Panc1 (cell line): ENCODE results near the gene ZBED4. TPM values are rescaled to one million over a fixed set of nuclear protein-coding genes. Genes with fewer than 3 reads are reported as not detected.

ENCODE experiments used
- ATAC-seq: fragments of 200-7000 bp; cut with Tn5 transposase; 2 replicates; pipeline ENCODE4 v1.9.1; 2020; ENCODE audit warnings: mild to moderate bottlenecking, moderate library complexity
- BruUV-seq: library from RNA; stranded (reverse); fragments of 400-500 nt; replicated peaks from 2 replicates; lab custom pipeline; 2021; lab: Mats Ljungman, UMichigan
- CTCF ChIA-PET: fragments of 300-600 bp; sonication (Branson Sonifier 250); formaldehyde crosslinking; loops from one replicate; lab custom pipeline; 2022; ENCODE audit warnings: antibody characterized with exemption; lab: Charles Lee
- POLR2A ChIA-PET: fragments of 300-600 bp; sonication (Branson Sonifier 250); formaldehyde crosslinking; loops from one replicate; lab custom pipeline; 2022; ENCODE audit warnings: antibody characterized with exemption; lab: Charles Lee
- DNase-seq: peaks from one replicate; pipeline ENCODE4 v3.0.0-alpha.2; 2010; ENCODE audit warnings: low read depth, low spot score
- H3K27ac ChIP-seq: 2 replicates; pipeline ENCODE4 v1.5.1; 2011; ENCODE audit warnings: mild to moderate bottlenecking, low read length, inconsistent platforms
- H3K27me3 ChIP-seq: fragments of 200-500 bp; sonication (Bioruptor generic); 2 replicates; pipeline ENCODE4 v1.6.0; 2014; ENCODE audit warnings: low read length, inconsistent platforms; ENCODE audit not compliant: control insufficient read depth, insufficient read depth
- H3K36me3 ChIP-seq: fragments of 200-500 bp; sonication (Bioruptor generic); 2 replicates; pipeline ENCODE4 v1.5.1; 2014; ENCODE audit warnings: inconsistent platforms, mild to moderate bottlenecking, low read length, moderate library complexity; ENCODE audit not compliant: control insufficient read depth, insufficient read depth
- H3K4me1 ChIP-seq: 2 replicates; pipeline ENCODE4 v1.5.1; 2011; ENCODE audit warnings: inconsistent platforms, mild to moderate bottlenecking, low read length, moderate library complexity; ENCODE audit not compliant: control insufficient read depth, insufficient read depth
- H3K4me3 ChIP-seq, 2 experiments: 2 replicates each; pipeline ENCODE4 v1.5.1; 2011 to 2012; ENCODE audit warnings: low read depth in 2 of 2, low read length in 2 of 2, mild to moderate bottlenecking in 2 of 2, inconsistent platforms in 1 of 2, moderate library complexity in 1 of 2
- H3K9me3 ChIP-seq: fragments of 200-500 bp; sonication (Bioruptor generic); 2 replicates; pipeline ENCODE4 v1.5.1; 2014; ENCODE audit warnings: low read depth, mild to moderate bottlenecking, inconsistent platforms, low read length, moderate library complexity; ENCODE audit not compliant: control insufficient read depth, insufficient read depth
- CTCF ChIP-seq: fragments of 450-650 bp; IDR thresholded peaks from 2 replicates; pipeline ENCODE4 v1.5.1; 2017; ENCODE audit warnings: mild to moderate bottlenecking
- POLR2AphosphoS5 ChIP-seq: IDR thresholded peaks from 2 replicates; pipeline ENCODE4 v1.6.1; 2012; ENCODE audit warnings: mild to moderate bottlenecking, low read depth, low read length, moderate library complexity
- REST ChIP-seq, 2 experiments: IDR thresholded peaks; 2 replicates each; pipeline ENCODE4 v1.6.1; 2011 to 2012; ENCODE audit warnings: low read depth in 2 of 2, control low read depth in 1 of 2, low read length in 1 of 2, mild to moderate bottlenecking in 1 of 2, moderate library complexity in 1 of 2; ENCODE audit not compliant: insufficient read depth in 1 of 2
- SIN3A ChIP-seq: IDR thresholded peaks from 2 replicates; pipeline ENCODE4 v1.6.1; 2012; ENCODE audit warnings: low read depth, mild to moderate bottlenecking, low read length, moderate library complexity, borderline replicate concordance; ENCODE audit not compliant: insufficient read depth
- TCF7L2 ChIP-seq: IDR thresholded peaks from 2 replicates; pipeline ENCODE4 v1.6.1; 2011; ENCODE audit warnings: mild to moderate bottlenecking, low read depth, low read length, inconsistent platforms
- in situ Hi-C: cut with HindIII; loops from 2 replicates; pipeline ENCODE4 v1.10.0; 2016; ENCODE audit warnings: low sequenced_read_pairs, low pct_unique_long_range_greater_than_20kb
- intact Hi-C: fragments of 100-400 bp; cut with micrococcal nuclease; formaldehyde crosslinking; loops from one replicate; pipeline ENCODE4 v1.10.0; 2022; ENCODE audit not compliant: unreplicated experiment
- total RNA-seq: library from RNA; stranded (reverse); gene quantifications from one replicate; pipeline ENCODE4 v1.2.1, GENCODE V29; 2021; ENCODE audit not compliant: unreplicated experiment

The ZBED4 gene
- total RNA-seq, 1 experiment from 2014 or later, result 17.3 TPM

GRCh38 chr22:49810363-49811019 lies 43.2 kb upstream of the ZBED4 start:
- Histone ChIP-seq H3K4me1 (peaks cover 3% of the 10 kb centered on the region), H3K27me3 (no peaks in the 10 kb centered on the region), H3K4me3 (no peak overlapping the region), H3K36me3 (no peaks in the 10 kb centered on the region), H3K27ac (no peak overlapping the region), H3K9me3 (no peaks in the 10 kb centered on the region)
- POLR2A ChIA-PET, result interaction anchor here (0.5 kb wide), 1 partner anchor 15 kb away, joined by 3 read pairs; no protein-coding TSS in a partner anchor
- intact Hi-C loops, result no loop called here
- TF ChIP-seq TCF7L2 (no peak), REST (IDR thresholded peaks at IDR 0.05; ENCODE audit: insufficient read depth in 1 of 2, low read depth in 2 of 2, low read length in 1 of 2) (no peak), SIN3A (no peak), POLR2AphosphoS5 (no peak), CTCF (no peak)
- in situ Hi-C loops, result no loop called here
- no TSS peak for BruUV-seq
- no peak for ATAC-seq
- CTCF ChIA-PET, result no interaction called here
- no peak for DNase-seq

- no peak for DNase-seq
- no peaks in the 10 kb centered on the region for H3K27me3 ChIP-seq
- intact Hi-C loops, result no loop called here
- CTCF ChIA-PET, result no interaction called here
- in situ Hi-C loops, result no loop called here
- POLR2A ChIA-PET, result interaction anchor here (0.5 kb wide), 1 partner anchor 15 kb away, joined by 3 read pairs; no protein-coding TSS in a partner anchor
- no peak for ATAC-seq
- TF ChIP-seq POLR2AphosphoS5 (no peak), REST (IDR thresholded peaks at IDR 0.05; ENCODE audit: insufficient read depth in 1 of 2, low read depth in 2 of 2, low read length in 1 of 2) (no peak), CTCF (no peak), SIN3A (no peak), TCF7L2 (no peak)
- BruUV-seq, result no TSS peak
- H3K27ac ChIP-seq, result no peak overlapping the region
- H3K9me3 ChIP-seq, result no peaks in the 10 kb centered on the region
- no peak overlapping the region for H3K4me3 ChIP-seq
- H3K4me1 ChIP-seq, result peaks cover 3% of the 10 kb centered on the region
- H3K36me3 ChIP-seq, result no peaks in the 10 kb centered on the region
Observed at GRCh38 chr22:49811020-49811791, 42.4 kb upstream of the ZBED4 start.
